ENCODE measurements around the gene EHHADH. TPM values are rescaled to one million over a fixed set of nuclear protein-coding genes. Genes with fewer than 3 reads are reported as not detected.
"Not testable (repeated sequence)": the region's sequence is repeated elsewhere in the genome, so short reads cannot be mapped to it uniquely, and the experiment has no call there.

The EHHADH gene
- total and polyA plus RNA-seq, 2 experiments from 2014 or later: 14.3 to 22.0 TPM

- no peak overlapping the region for H3K4me2 ChIP-seq
- H3K9me2 ChIP-seq (replicated peaks; ENCODE audit: insufficient read depth): no peaks in the 10 kb centered on the region
- H3K4me3 ChIP-seq: no peak overlapping the region
These were observed 16.9 kb downstream of the EHHADH start for GRCh38 chr3:185236969-185237368.

GRCh38 chr3:185233328-185233727 lies 20.5 kb downstream of the EHHADH start:
- Histone ChIP-seq H3K4me1 (ENCODE audit: insufficient read depth) (no peaks in the 10 kb centered on the region), H4K20me1 (ENCODE audit: insufficient read depth, poor library complexity, severe bottlenecking) (no peaks in the 10 kb centered on the region), H3K27ac (no peak overlapping the region), H3K27me3 (no peaks in the 10 kb centered on the region), H2AFZ (no peak overlapping the region), H3K4me3 (no peak overlapping the region), H3K4me2 (no peak overlapping the region), H3K9me3 (ENCODE audit: low read depth) (no peaks in the 10 kb centered on the region), H3K79me2 (no peaks in the 10 kb centered on the region), H3K9me2 (replicated peaks; ENCODE audit: insufficient read depth) (no peaks in the 10 kb centered on the region), H3K36me3 (replicated peaks; ENCODE audit: insufficient read depth, low read depth) (no peaks in the 10 kb centered on the region)
- TF ChIP-seq EZH2phosphoT487 (IDR thresholded peaks at IDR 0.05; ENCODE audit: low read depth, severe bottlenecking, unreplicated experiment): no peak
- no peak for TF ChIP-seq EZH2 (IDR thresholded peaks at IDR 0.05; ENCODE audit: borderline replicate concordance)
- no peak for TF ChIP-seq CTCF (IDR thresholded peaks at IDR 0.05; ENCODE audit: poor library complexity)
- no peak for DNase-seq (ENCODE audit: low spot score)
- WGBS (ENCODE audit: low lambda C conversion rate, missing lambda C conversion rate): 96% methylated on average over 2 of the region's 2 CpGs

More at GRCh38 chr3:185236969-185237368, 16.9 kb downstream of the EHHADH start:
- H3K27ac ChIP-seq: no peak overlapping the region
- DNase-seq (ENCODE audit: low spot score): no peak
- H3K36me3 ChIP-seq (replicated peaks; ENCODE audit: insufficient read depth, low read depth): no peaks in the 10 kb centered on the region
- no peak for TF ChIP-seq CTCF (IDR thresholded peaks at IDR 0.05; ENCODE audit: poor library complexity)
- TF ChIP-seq EZH2phosphoT487 (IDR thresholded peaks at IDR 0.05; ENCODE audit: low read depth, severe bottlenecking, unreplicated experiment): no peak
- TF ChIP-seq EZH2 (IDR thresholded peaks at IDR 0.05; ENCODE audit: borderline replicate concordance): no peak
- no peaks in the 10 kb centered on the region for H3K9me3 ChIP-seq (ENCODE audit: low read depth)
- H2AFZ ChIP-seq: no peak overlapping the region
- H3K27me3 ChIP-seq: no peaks in the 10 kb centered on the region
- no peaks in the 10 kb centered on the region for H3K4me1 ChIP-seq (ENCODE audit: insufficient read depth)
- no peaks in the 10 kb centered on the region for H3K79me2 ChIP-seq
- no peaks in the 10 kb centered on the region for H4K20me1 ChIP-seq (ENCODE audit: insufficient read depth, poor library complexity, severe bottlenecking)

- not testable (repeated sequence) for H3K4me2 ChIP-seq; DNase-seq (ENCODE audit: low spot score); H3K79me2 ChIP-seq; H4K20me1 ChIP-seq (ENCODE audit: insufficient read depth, poor library complexity, severe bottlenecking); H3K9me2 ChIP-seq (replicated peaks; ENCODE audit: insufficient read depth); H3K9me3 ChIP-seq (ENCODE audit: low read depth); H3K4me3 ChIP-seq; H3K4me1 ChIP-seq (ENCODE audit: insufficient read depth); H2AFZ ChIP-seq; H3K36me3 ChIP-seq (replicated peaks; ENCODE audit: insufficient read depth, low read depth); H3K27ac ChIP-seq; H3K27me3 ChIP-seq
- 100% methylated on average over 1 of the region's 1 CpG for WGBS (ENCODE audit: low lambda C conversion rate, missing lambda C conversion rate)
These were observed 27.3 kb downstream of the EHHADH start for GRCh38 chr3:185226526-185226925.

- Histone ChIP-seq H3K4me2 (no peak overlapping the region), H3K4me3 (no peak overlapping the region), H3K9me2 (replicated peaks; ENCODE audit: insufficient read depth) (no peaks in the 10 kb centered on the region), H3K36me3 (replicated peaks; ENCODE audit: insufficient read depth, low read depth) (no peaks in the 10 kb centered on the region), H3K79me2 (no peaks in the 10 kb centered on the region), H3K27ac (no peak overlapping the region), H3K9me3 (ENCODE audit: low read depth) (no peaks in the 10 kb centered on the region), H2AFZ (no peak overlapping the region), H4K20me1 (ENCODE audit: insufficient read depth, poor library complexity, severe bottlenecking) (no peaks in the 10 kb centered on the region), H3K27me3 (no peaks in the 10 kb centered on the region), H3K4me1 (ENCODE audit: insufficient read depth) (no peaks in the 10 kb centered on the region)
- TF ChIP-seq CTCF (IDR thresholded peaks at IDR 0.05; ENCODE audit: poor library complexity) (no peak), EZH2 (IDR thresholded peaks at IDR 0.05; ENCODE audit: borderline replicate concordance) (no peak), EZH2phosphoT487 (IDR thresholded peaks at IDR 0.05; ENCODE audit: low read depth, severe bottlenecking, unreplicated experiment) (no peak)
- DNase-seq (ENCODE audit: low spot score): no peak
These were observed 28.3 kb downstream of the EHHADH start for GRCh38 chr3:185225523-185225922.
